ENCODE results near the gene IRAK4.
"Not testable (repeated sequence)": the region's sequence is repeated elsewhere in the genome, so short reads cannot be mapped to it uniquely, and the experiment has no call there.

The IRAK4 gene

GRCh38 chr12:43758728-43759563 is at the start of gene IRAK4, which contains the start of gene PUS7L:
Gene IRAK4, plus strand, starts transcription at chr12:43758951. Its CDS starts 9,161 bp downstream, at chr12:43768112.
Gene PUS7L, minus strand, starts transcription at chr12:43758790. Its CDS starts 3,545 bp downstream, at chr12:43755245.
- peak; percentile 96 for DNase-seq

GRCh38 chr12:43711348-43711747 is 47.4 kb upstream of the IRAK4 start:
- no peak for DNase-seq

GRCh38 chr12:43722621-43723020 is 36.1 kb upstream of the IRAK4 start:
- DNase-seq: no peak

GRCh38 chr12:43723134-43723533 is 35.6 kb upstream of the IRAK4 start:
- DNase-seq: no peak

GRCh38 chr12:43728117-43728516 is 30.6 kb upstream of the IRAK4 start:
- DNase-seq: no peak

GRCh38 chr12:43728698-43729097 is 30.1 kb upstream of the IRAK4 start:
- DNase-seq: no peak

- no peak for DNase-seq
Measured at GRCh38 chr12:43730283-43730682, 28.5 kb upstream of the IRAK4 start.

- no peak for DNase-seq
Measured at GRCh38 chr12:43733687-43734086, 25.1 kb upstream of the IRAK4 start.

GRCh38 chr12:43736927-43737440 is 21.8 kb upstream of the IRAK4 start:
- no peak for DNase-seq

- no peak for DNase-seq
Measured at GRCh38 chr12:43737646-43738045, 21.1 kb upstream of the IRAK4 start.

- DNase-seq: no peak
Measured at GRCh38 chr12:43740511-43741100, 18.1 kb upstream of the IRAK4 start.

- DNase-seq: no peak
Measured at GRCh38 chr12:43742106-43742505, 16.6 kb upstream of the IRAK4 start.

- no peak for DNase-seq
Measured at GRCh38 chr12:43744826-43745225, 13.9 kb upstream of the IRAK4 start.

GRCh38 chr12:43749016-43749415 is 9.7 kb upstream of the IRAK4 start:
- no peak for DNase-seq

GRCh38 chr12:43750814-43751213 is 7.9 kb upstream of the IRAK4 start:
- no peak for DNase-seq

- not testable (repeated sequence) for DNase-seq
Measured at GRCh38 chr12:43751360-43751759, 7.4 kb upstream of the IRAK4 start.

- no peak for DNase-seq
Measured at GRCh38 chr12:43754015-43754414, 4.7 kb upstream of the IRAK4 start.

GRCh38 chr12:43758247-43758727 is 464 bp upstream of the IRAK4 start:
- peak; percentile 32 for DNase-seq

GRCh38 chr12:43760396-43760795 is 1.6 kb downstream of the IRAK4 start:
- DNase-seq: no peak

- no peak for DNase-seq
Measured at GRCh38 chr12:43761500-43761899, 2.7 kb downstream of the IRAK4 start.

- DNase-seq: no peak
Measured at GRCh38 chr12:43762596-43762995, 3.8 kb downstream of the IRAK4 start.

GRCh38 chr12:43763769-43764168 is 5.0 kb downstream of the IRAK4 start:
- no peak for DNase-seq

GRCh38 chr12:43764528-43764927 is 5.8 kb downstream of the IRAK4 start:
- no peak for DNase-seq

- DNase-seq: no peak
Measured at GRCh38 chr12:43766291-43766690, 7.5 kb downstream of the IRAK4 start.
